ENCODE measurements around the gene CCL24. TPM values are rescaled to one million over a fixed set of nuclear protein-coding genes. Genes with fewer than 3 reads are reported as not detected.
"Not testable (repeated sequence)": the region's sequence is repeated elsewhere in the genome, so short reads cannot be mapped to it uniquely, and the experiment has no call there.

Gene CCL24
- total RNA-seq: 1 to 10 TPM in 2 of 6 experiments, not detected in 4; 1.1 to 1.2 TPM
- long read RNA-seq: 0 reads

GRCh38 chr7:75813781-75814236 lies at the start of gene CCL24:
TSS of gene CCL24 (minus strand) at chr7:75813806. CDS start at chr7:75813715, 91 bp downstream.
- no peaks in the 10 kb centered on the region for H3K36me3 ChIP-seq
- H3K4me3 ChIP-seq: no peak within 1 kb of the TSS
- H3K9me3 ChIP-seq: no peaks in the 10 kb centered on the region
- no peaks in the 10 kb centered on the region for H3K4me1 ChIP-seq
- H3K27me3 ChIP-seq: no peaks in the 10 kb centered on the region
- no peak within 1 kb of the TSS for H3K27ac ChIP-seq
- intact Hi-C loops (cut with DNase I): no loop called here
- peak in 3 of 4 donors; percentile 14 to 50 (median 17) for ATAC-seq
- no peak for DNase-seq
- 32% methylated on average over 6 of the region's 7 CpGs for WGBS (ENCODE audit: insufficient coverage, low coverage, low lambda C conversion rate, missing lambda C conversion rate)
- TF ChIP-seq POLR2A (IDR thresholded peaks at IDR 0.05): no peak
- no peak for TF ChIP-seq CTCF (IDR thresholded peaks at IDR 0.05)

DNA sequence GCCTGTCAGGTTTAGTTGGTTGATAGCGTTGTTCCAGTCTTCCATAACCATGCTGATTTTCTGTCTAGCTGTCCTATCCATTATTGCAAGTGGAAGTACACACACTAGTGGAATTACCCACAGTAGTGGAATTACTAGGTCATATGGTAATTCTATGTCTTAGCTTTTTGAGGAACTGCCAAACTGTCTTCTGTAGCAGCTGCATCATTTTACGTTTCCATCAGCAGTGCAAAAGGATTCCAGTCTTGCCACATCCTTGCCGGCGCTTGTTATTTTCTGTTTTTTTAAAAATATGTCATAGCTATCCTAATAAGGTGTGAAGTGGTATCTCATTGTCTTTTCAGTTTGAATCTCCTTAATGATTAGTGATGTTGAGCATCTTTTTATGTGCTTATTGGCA lies 48.0 kb upstream of the CCL24 start:
- intact Hi-C loops (cut with DNase I): loop anchor here in 1 of 2 donors (10.0 kb wide), 1 partner anchor 153 kb away; no protein-coding TSS in a partner anchor
- Histone ChIP-seq H3K27me3 (no peaks in the 10 kb centered on the region), H3K36me3 (no peaks in the 10 kb centered on the region), H3K4me1 (peaks cover 0 to 5% (median 0%) of the 10 kb centered on the region in 4 donors), H3K4me3 (no peak overlapping the region), H3K9me3 (no peaks in the 10 kb centered on the region), H3K27ac (no peak overlapping the region)
- TF ChIP-seq CTCF (IDR thresholded peaks at IDR 0.05): no peak
- TF ChIP-seq POLR2A (IDR thresholded peaks at IDR 0.05): no peak
- ATAC-seq (peak in 2 of 4 donors; percentile 30 to 35), DNase-seq (no peak)
- 67% methylated on average over 4 of the region's 4 CpGs for WGBS (ENCODE audit: insufficient coverage, low coverage, low lambda C conversion rate, missing lambda C conversion rate)

DNA sequence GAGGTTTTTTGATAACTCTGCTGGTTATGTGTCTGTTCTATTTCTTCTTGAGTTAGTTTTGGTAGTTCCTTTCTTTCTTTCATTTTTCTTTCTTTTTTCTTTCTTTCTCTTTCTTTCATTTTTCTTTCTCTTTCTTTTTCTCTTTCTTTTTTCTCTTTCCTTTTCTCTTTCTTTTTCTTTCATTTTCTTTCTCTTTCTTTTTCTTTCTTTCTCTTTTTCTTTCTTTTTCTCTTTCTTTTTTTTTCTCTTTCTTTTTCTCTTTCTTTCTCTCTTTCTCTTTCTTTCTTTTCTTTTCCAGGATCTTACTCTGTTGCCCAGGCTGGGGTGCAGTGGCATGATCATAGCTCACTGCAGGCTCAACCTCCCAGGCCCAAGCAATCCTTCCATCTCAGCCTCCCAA lies 44.8 kb upstream of the CCL24 start:
- DNase-seq: no peak
- Histone ChIP-seq H3K36me3 (no peaks in the 10 kb centered on the region), H3K4me3 (no peak overlapping the region), H3K4me1 (no peaks in the 10 kb centered on the region), H3K27me3 (no peaks in the 10 kb centered on the region), H3K9me3 (no peaks in the 10 kb centered on the region), H3K27ac (no peak overlapping the region)
- TF ChIP-seq CTCF (IDR thresholded peaks at IDR 0.05): no peak
- intact Hi-C loops (cut with DNase I): no loop called here
- ATAC-seq: no peak

DNA sequence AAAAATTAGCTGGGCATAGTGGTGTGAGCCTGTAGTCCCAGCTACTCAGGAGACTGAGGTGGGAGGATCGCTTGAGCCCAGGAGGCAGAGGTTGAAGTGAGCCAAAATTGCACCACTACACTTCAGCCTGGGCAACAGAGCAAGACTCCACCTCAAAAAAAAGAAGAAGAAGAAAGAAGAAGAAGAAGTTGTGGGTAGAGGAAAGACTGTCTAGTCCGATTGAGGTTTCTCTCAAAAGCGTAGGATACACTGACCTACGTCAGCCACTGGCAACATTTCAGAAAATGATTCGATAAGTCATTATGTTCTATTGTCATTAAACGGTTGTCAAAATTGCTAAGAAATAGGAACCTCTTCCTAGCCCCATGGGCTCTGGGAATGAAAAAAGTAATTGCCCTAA lies 42.9 kb upstream of the CCL24 start:
- Histone ChIP-seq H3K4me1 (peaks cover 0 to 5% (median 0%) of the 10 kb centered on the region in 4 donors), H3K27me3 (no peaks in the 10 kb centered on the region), H3K36me3 (no peaks in the 10 kb centered on the region), H3K27ac (no peak overlapping the region), H3K9me3 (no peaks in the 10 kb centered on the region), H3K4me3 (no peak overlapping the region)
- WGBS (ENCODE audit: insufficient coverage, low coverage, low lambda C conversion rate, missing lambda C conversion rate): 60% methylated on average over 6 of the region's 6 CpGs
- no peak for DNase-seq
- intact Hi-C loops (cut with DNase I): no loop called here
- TF ChIP-seq POLR2A (IDR thresholded peaks at IDR 0.05) (no peak), CTCF (IDR thresholded peaks at IDR 0.05) (no peak)
- peak in 1 of 4 donors; percentile 25 for ATAC-seq

- H3K9me3 ChIP-seq; H3K36me3 ChIP-seq; H3K4me3 ChIP-seq; H3K27me3 ChIP-seq; intact Hi-C loops (cut with DNase I); H3K27ac ChIP-seq; H3K4me1 ChIP-seq; DNase-seq: not testable (repeated sequence)
- ATAC-seq: peak in 1 of 4 donors; percentile 7
- WGBS (ENCODE audit: insufficient coverage, low coverage, low lambda C conversion rate, missing lambda C conversion rate): 81% methylated on average over 3 of the region's 10 CpGs
Measured at GRCh38 chr7:75854813-75855345, 41.3 kb upstream of the CCL24 start.

Measured in right lobe of liver (tissue), 6 donors.